GM20000 (cell line): ENCODE results near the gene RCN1.

Experiments used
- DNase-seq: peaks from one replicate; pipeline ENCODE4 v3.0.0; 2012; ENCODE audit warnings: low spot score
- CTCF ChIP-seq: IDR thresholded peaks from 2 replicates; pipeline ENCODE4 v1.5.1; 2012; ENCODE audit warnings: mild to moderate bottlenecking, control low read depth; ENCODE audit errors: extremely low read depth, missing control alignments

RCN1 gene

GRCh38 chr11:32143378-32143777 is 52.5 kb downstream of the RCN1 start:
- no peak for TF ChIP-seq CTCF
- DNase-seq, result no peak

GRCh38 chr11:32145282-32145681 is 54.4 kb downstream of the RCN1 start:
- TF ChIP-seq CTCF, result no peak
- DNase-seq, result no peak

GRCh38 chr11:32148895-32149294 is 58.0 kb downstream of the RCN1 start:
- DNase-seq, result no peak
- no peak for TF ChIP-seq CTCF

GRCh38 chr11:32149748-32150147 is 58.9 kb downstream of the RCN1 start:
- DNase-seq, result no peak
- no peak for TF ChIP-seq CTCF

- TF ChIP-seq CTCF, result no peak
- DNase-seq, result no peak
These were observed 60.2 kb downstream of the RCN1 start for GRCh38 chr11:32151027-32151426.

GRCh38 chr11:32152216-32152615 is 61.3 kb downstream of the RCN1 start:
- DNase-seq, result no peak
- TF ChIP-seq CTCF, result no peak

GRCh38 chr11:32152821-32153220 is 61.9 kb downstream of the RCN1 start:
- DNase-seq, result no peak
- no peak for TF ChIP-seq CTCF
